NCI-H1436 treated with DMSO at 0.1 percent for 48 hours (cell line): ENCODE measurements around the gene TAS1R1.

Experiments used
- DNase-seq: peaks from one replicate; lab custom pipeline; 2025; lab: John Stamatoyannopoulos, UW

Gene TAS1R1

GRCh38 chr1:6554907-6555778 lies at the start of gene TAS1R1:
Gene TAS1R1, plus strand, starts transcription at chr1:6555307. Its CDS starts 67 bp downstream, at chr1:6555374.
- DNase-seq, result no peak

GRCh38 chr1:6505367-6506209 lies 49.5 kb upstream of the TAS1R1 start:
- DNase-seq, result no peak

- no peak for DNase-seq
Measured at GRCh38 chr1:6506210-6507036, 48.7 kb upstream of the TAS1R1 start.

- DNase-seq, result no peak
Measured at GRCh38 chr1:6507037-6507428, 48.1 kb upstream of the TAS1R1 start.

GRCh38 chr1:6507461-6507911 lies 47.6 kb upstream of the TAS1R1 start:
- no peak for DNase-seq

- no peak for DNase-seq
Measured at GRCh38 chr1:6508154-6508815, 46.8 kb upstream of the TAS1R1 start.

GRCh38 chr1:6508816-6509189 lies 46.3 kb upstream of the TAS1R1 start:
- no peak for DNase-seq

GRCh38 chr1:6509220-6509918 lies 45.7 kb upstream of the TAS1R1 start:
- DNase-seq, result no peak

GRCh38 chr1:6509919-6510291 lies 45.2 kb upstream of the TAS1R1 start:
- DNase-seq, result no peak

- no peak for DNase-seq
Measured at GRCh38 chr1:6510493-6510892, 44.6 kb upstream of the TAS1R1 start.

- DNase-seq, result no peak
Measured at GRCh38 chr1:6511056-6511455, 44.1 kb upstream of the TAS1R1 start.

- no peak for DNase-seq
Measured at GRCh38 chr1:6511561-6512244, 43.4 kb upstream of the TAS1R1 start.

- DNase-seq, result no peak
Measured at GRCh38 chr1:6512245-6512907, 42.7 kb upstream of the TAS1R1 start.

- no peak for DNase-seq
Measured at GRCh38 chr1:6512908-6513280, 42.2 kb upstream of the TAS1R1 start.

GRCh38 chr1:6513320-6513801 lies 41.7 kb upstream of the TAS1R1 start:
- no peak for DNase-seq

GRCh38 chr1:6515771-6516170 lies 39.3 kb upstream of the TAS1R1 start:
- DNase-seq, result no peak

GRCh38 chr1:6517435-6517851 lies 37.7 kb upstream of the TAS1R1 start:
- DNase-seq, result no peak

- DNase-seq, result no peak
Measured at GRCh38 chr1:6519491-6519934, 35.6 kb upstream of the TAS1R1 start.

GRCh38 chr1:6519935-6520671 lies 35.0 kb upstream of the TAS1R1 start:
- DNase-seq, result no peak
